ENCODE data around the gene KIAA1958. TPM values are rescaled to one million over a fixed set of nuclear protein-coding genes. Genes with fewer than 3 reads are reported as not detected.
A peak's percentile ranks its signal among the peaks of the same experiment; 100 is the strongest.

The KIAA1958 gene, protein sequence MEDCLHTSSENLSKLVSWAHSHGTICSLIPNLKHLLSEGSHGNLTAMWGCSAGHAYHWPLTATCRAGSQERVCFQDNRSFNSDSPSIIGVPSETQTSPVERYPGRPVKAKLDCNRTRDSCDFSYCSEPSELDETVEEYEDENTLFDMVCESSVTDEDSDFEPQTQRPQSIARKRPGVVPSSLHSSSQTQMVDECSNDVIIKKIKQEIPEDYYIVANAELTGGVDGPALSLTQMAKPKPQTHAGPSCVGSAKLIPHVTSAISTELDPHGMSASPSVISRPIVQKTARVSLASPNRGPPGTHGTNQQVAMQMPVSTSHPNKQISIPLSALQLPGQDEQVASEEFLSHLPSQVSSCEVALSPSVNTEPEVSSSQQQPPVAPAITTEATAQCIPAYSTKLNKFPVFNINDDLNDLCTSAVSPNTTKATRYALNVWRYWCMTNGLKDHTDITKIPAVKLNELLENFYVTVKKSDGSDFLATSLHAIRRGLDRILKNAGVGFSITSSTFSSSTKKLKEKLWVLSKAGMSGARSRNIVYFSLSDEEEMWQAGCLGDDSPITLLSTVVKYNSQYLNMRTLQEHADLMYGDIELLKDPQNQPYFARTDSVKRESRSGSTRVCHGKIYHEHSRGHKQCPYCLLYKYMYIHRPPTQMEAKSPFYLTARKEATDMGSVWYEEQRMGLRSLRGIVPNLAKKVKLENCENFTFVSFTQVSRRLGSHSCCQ
- total RNA-seq (10 to 100 TPM; 14.8 to 40.3 (median 24.6) TPM), polyA plus RNA-seq (1 to 10 TPM; 5.7 to 7.9 TPM)
- long read RNA-seq, donor 1, partial matches to known transcripts, result 0 of 13 reads
- long read RNA-seq, donor 1, other reads (novel, unspliced or antisense), result 13 of 13 reads
- long read RNA-seq, donor 2, full-length matches to known transcripts, result 4 of 9 reads
- long read RNA-seq, donor 2, partial matches to known transcripts, result 5 of 9 reads
- long read RNA-seq, donor 2, other reads (novel, unspliced or antisense), result 0 of 9 reads
- long read RNA-seq, donor 3, partial matches to known transcripts, result 1 of 12 reads
- long read RNA-seq, donor 3, other reads (novel, unspliced or antisense), result 9 of 12 reads

DNA sequence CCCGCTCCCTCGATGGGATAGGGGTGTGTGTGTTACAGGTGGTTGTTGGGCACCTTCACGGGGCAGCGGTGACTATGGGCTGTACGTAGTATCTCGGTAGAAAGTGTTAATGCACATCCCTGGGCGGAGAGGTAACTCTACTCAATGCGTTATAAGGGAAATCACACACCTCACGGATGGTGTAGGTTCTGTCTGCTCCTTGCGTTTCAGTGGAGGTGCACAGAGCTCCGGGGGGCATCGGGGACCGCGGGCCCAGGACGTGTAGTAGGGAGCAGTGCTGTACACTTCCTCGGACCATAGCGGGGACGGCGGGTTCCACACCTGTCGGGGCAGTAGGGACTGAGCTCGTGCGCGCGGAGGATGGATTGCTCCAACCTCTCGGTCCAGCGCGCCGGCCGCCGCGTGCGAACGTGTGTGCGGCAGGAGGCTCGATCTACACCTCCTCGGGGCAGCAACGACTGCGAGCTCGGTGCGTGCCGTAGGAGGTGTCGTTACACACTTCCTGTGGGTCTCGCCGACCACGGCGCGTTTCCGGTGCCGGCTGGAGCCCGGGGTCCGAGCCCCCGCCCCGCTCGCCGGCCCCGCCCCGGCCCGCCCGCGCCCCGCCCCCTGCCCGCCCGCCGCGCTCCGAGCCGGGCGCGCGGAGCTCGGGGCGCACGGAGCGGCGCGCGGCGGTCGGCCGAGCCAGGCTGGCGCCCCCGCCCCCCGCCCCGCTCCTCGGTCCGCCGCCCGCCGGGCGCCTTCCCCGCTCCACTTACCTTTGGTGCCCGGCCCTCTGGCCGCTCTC lies at the start of gene KIAA1958:
TSS of gene KIAA1958 (plus strand) at position 607 of the 787 bp plus-strand sequence. CDS start 87,254 bp downstream, outside the sequence.
- Histone ChIP-seq H3K4me3 (peak within 1 kb of the TSS; percentile 87), H3K27me3 (no peaks in the 10 kb centered on the region), H3K9me3 (no peaks in the 10 kb centered on the region), H3K36me3 (no peaks in the 10 kb centered on the region), H3K27ac (peak within 1 kb of the TSS; percentile 92 to 97), H3K4me1 (ENCODE audit: insufficient read depth) (peaks cover 4% of the 10 kb centered on the region)
- TF ChIP-seq EP300 (IDR thresholded peaks at IDR 0.05) (no peak), POLR2A (IDR thresholded peaks at IDR 0.05) (peak; percentile 64)
- TF ChIP-seq, protein P1, sequence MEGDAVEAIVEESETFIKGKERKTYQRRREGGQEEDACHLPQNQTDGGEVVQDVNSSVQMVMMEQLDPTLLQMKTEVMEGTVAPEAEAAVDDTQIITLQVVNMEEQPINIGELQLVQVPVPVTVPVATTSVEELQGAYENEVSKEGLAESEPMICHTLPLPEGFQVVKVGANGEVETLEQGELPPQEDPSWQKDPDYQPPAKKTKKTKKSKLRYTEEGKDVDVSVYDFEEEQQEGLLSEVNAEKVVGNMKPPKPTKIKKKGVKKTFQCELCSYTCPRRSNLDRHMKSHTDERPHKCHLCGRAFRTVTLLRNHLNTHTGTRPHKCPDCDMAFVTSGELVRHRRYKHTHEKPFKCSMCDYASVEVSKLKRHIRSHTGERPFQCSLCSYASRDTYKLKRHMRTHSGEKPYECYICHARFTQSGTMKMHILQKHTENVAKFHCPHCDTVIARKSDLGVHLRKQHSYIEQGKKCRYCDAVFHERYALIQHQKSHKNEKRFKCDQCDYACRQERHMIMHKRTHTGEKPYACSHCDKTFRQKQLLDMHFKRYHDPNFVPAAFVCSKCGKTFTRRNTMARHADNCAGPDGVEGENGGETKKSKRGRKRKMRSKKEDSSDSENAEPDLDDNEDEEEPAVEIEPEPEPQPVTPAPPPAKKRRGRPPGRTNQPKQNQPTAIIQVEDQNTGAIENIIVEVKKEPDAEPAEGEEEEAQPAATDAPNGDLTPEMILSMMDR (IDR thresholded peaks at IDR 0.05), result peak in 1 of 3 donors; percentile 20
- DNase-seq, result peak; percentile 83 to 89 (median 86)
- WGBS, 3 donors, result 1 to 3% (median 2%) methylated on average over 38 to 92 of the region's 93 CpGs
- intact Hi-C loops (cut with DNase I), result loop anchor here in 1 of 4 donors (10.0 kb wide), 1 partner anchor 102 kb away; the partner anchor contains the start of gene HSDL2

DNA sequence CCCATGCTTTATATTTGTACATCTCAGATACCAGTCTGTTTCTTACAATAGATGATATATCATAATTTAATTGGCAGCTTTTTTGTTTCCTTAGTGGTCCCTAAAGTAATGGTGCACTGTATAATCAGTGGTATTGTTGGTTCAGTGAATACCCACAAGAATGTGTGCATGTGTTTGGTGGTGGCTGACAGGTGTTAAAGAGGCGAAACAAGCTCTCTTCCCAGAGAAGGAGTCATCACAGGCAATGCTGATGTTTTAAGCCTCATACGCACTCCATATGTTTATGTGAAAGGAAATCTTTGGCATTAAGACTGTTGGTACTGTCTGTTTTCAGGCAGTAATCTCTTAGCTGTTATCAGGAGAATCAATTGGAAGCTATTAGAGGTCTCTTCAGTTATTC lies 49.2 kb upstream of the KIAA1958 start:
- WGBS, 3 donors, result 96 to 98% (median 96%) methylated on average over 2 of the region's 2 CpGs

DNA sequence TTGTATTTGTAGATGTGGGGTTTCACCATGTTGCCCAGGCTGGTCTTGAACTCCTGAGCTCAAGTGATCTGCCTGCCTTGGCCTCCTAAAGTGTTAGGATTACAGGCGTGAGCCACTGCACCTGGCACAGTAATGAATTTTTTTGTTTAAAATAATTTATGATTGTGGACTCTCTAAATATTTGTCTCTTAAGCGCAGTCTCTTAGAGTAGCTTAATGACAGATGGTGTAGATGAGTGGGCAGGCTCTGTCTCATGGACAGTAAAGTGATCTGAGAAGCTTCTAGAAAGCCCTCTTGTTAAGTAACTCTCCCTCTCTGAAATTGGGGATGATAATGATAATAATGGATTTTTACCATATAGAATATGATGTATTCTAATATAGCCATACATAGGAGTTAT lies 47.5 kb upstream of the KIAA1958 start:
- no peaks in the 10 kb centered on the region for H3K9me3 ChIP-seq

More for the DNA sequence above, 49.2 kb upstream of the KIAA1958 start:
- Histone ChIP-seq H3K27ac (no peak overlapping the region), H3K4me3 (no peak overlapping the region), H3K4me1 (ENCODE audit: insufficient read depth) (peaks cover 1% of the 10 kb centered on the region), H3K36me3 (no peaks in the 10 kb centered on the region), H3K27me3 (no peaks in the 10 kb centered on the region), H3K9me3 (no peaks in the 10 kb centered on the region)
- intact Hi-C loops (cut with DNase I), result no loop called here
- DNase-seq, result no peak
- no peak for TF ChIP-seq EP300 (IDR thresholded peaks at IDR 0.05)
- TF ChIP-seq, protein P1 (IDR thresholded peaks at IDR 0.05), result no peak

DNA sequence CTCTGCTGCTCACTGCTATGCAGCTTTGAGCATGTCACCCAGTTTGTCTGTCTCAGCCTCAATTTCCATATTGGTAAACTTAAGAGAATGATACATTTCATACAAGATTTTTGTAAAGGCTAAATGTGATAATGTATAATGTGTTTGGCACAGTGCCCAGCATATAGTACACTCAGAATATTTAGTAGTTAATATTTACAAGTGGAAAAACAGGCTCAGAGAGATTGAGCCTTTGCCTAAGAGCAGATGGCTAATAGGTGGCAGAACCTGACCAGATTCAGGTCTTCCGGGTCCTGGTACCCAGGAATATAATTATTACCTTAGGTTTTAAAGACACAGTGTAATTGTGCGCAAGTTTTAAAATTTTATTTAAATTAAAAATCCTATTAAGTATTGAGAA lies 46.8 kb upstream of the KIAA1958 start:
- intact Hi-C loops (cut with DNase I), result no loop called here
- no peaks in the 10 kb centered on the region for H3K9me3 ChIP-seq
- no peak for DNase-seq
- peaks cover 1% of the 10 kb centered on the region for H3K4me1 ChIP-seq (ENCODE audit: insufficient read depth)
- H3K36me3 ChIP-seq, result no peaks in the 10 kb centered on the region
- TF ChIP-seq, protein P1 (IDR thresholded peaks at IDR 0.05), result no peak
- TF ChIP-seq POLR2A (IDR thresholded peaks at IDR 0.05) (no peak), EP300 (IDR thresholded peaks at IDR 0.05) (no peak)
- WGBS, 3 donors, result 95 to 97% (median 97%) methylated on average over 2 of the region's 2 CpGs
- no peak overlapping the region for H3K4me3 ChIP-seq
- H3K27me3 ChIP-seq, result no peaks in the 10 kb centered on the region
- no peak overlapping the region for H3K27ac ChIP-seq

More for the DNA sequence above, 47.5 kb upstream of the KIAA1958 start:
- Histone ChIP-seq H3K27me3 (no peaks in the 10 kb centered on the region), H3K36me3 (no peaks in the 10 kb centered on the region), H3K4me3 (no peak overlapping the region), H3K27ac (no peak overlapping the region), H3K4me1 (ENCODE audit: insufficient read depth) (peaks cover 1% of the 10 kb centered on the region)
- no peak for TF ChIP-seq EP300 (IDR thresholded peaks at IDR 0.05)
- 86 to 91% (median 90%) methylated on average over 2 of the region's 2 CpGs for WGBS, 3 donors
- no peak for DNase-seq
- intact Hi-C loops (cut with DNase I), result no loop called here
